ENCODE results near the gene BTN3A1. TPM values are rescaled to one million over a fixed set of nuclear protein-coding genes. Genes with fewer than 3 reads are reported as not detected.
"Not testable (repeated sequence)": the region's sequence is repeated elsewhere in the genome, so short reads cannot be mapped to it uniquely, and the experiment has no call there.

BTN3A1 gene
- total RNA-seq, 2 experiments from 2014 or later = 19.0 to 20.7 TPM

DNA sequence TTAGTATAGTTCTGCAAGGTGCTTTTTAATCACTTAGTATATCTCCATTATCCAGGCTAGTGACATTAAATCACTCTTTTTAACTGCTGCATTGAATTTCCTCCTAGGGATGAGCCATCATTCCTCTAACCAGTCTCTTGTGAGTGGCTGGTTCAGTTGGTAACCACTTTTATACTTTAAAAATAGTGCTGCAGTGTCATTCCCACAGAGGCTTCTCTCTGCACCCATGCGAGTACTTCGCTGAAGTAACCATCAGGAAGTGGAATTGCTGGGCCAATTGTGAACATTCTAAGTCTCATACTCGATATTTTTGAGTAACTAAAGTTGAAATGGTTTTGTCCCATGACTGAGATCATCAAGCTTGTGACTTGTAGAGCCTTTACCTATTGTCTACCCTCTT lies 35.0 kb upstream of the BTN3A1 start:
- DNase-seq = no peak
- Mint-ChIP-seq H3K4me1 (peaks cover 43% of the 10 kb centered on the region), H3K4me3 (peak overlapping the region; percentile 42), H3K36me3 (peaks cover 20% of the 10 kb centered on the region), H3K9me3 (no peaks in the 10 kb centered on the region), H3K27ac (peak overlapping the region; percentile 12), H3K27me3 (no peaks in the 10 kb centered on the region)

DNA sequence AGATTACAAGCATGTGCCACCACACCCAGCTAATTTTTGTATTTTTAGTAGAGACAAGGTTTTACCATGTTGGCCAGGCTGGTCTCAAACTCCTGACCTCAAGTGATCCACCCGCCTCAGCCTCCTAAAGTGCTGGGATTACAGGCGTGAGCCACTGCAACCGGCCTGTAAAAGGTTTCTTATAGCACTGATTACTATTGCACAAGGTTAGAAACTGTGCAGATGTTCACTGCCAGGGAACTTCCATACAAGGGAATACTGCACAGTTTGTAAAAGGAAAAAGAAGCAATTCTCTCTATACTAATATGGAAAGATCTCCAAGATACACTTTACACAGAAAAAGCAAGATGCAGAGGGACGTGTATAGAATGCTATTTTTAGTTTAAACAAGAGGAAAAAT lies 30.3 kb upstream of the BTN3A1 start:
- DNase-seq, H3K9me3 Mint-ChIP-seq, H3K27me3 Mint-ChIP-seq, H3K4me3 Mint-ChIP-seq: not testable (repeated sequence)
- Mint-ChIP-seq H3K4me1 (peaks cover 37% of the 10 kb centered on the region), H3K36me3 (peaks cover 39% of the 10 kb centered on the region), H3K27ac (peak overlapping the region; percentile 29)

DNA sequence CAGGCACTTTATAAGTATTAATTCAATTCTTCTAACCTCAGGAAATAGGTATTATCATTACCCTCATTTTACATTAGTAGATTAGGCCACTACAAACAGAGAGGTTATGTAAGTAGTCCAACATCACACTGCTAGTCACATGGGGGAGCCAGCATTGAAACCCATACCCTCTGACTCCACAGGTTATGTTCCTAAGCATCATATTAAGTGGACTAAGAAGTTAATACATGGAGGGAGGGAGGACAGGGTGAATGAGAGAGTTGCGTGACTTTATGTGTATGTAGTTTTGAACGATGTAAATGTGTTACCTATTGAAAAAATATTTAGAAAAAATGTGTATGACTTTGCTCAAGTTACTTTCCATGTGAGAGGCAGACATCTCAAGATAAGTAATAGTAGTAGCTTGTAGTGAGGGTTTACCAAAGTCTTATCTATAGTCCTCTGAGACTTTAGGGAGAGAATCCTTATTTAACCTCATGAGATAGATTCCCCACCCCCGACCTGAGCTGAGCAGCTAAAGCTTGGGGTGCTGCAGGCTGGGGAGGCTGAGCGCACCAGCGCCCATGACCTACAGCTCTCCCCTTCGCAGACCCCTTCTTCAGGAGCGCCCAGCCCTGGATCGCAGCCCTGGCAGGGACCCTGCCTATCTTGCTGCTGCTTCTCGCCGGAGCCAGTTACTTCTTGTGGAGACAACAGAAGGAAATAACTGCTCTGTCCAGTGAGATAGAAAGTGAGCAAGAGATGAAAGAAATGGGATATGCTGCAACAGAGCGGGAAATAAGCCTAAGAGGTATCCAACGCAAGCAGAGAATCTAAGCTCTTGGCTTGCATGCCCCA lies 29.5 kb upstream of the BTN3A1 start:
- no peak for DNase-seq
- Mint-ChIP-seq H3K36me3 (peaks cover 36% of the 10 kb centered on the region), H3K9me3 (no peaks in the 10 kb centered on the region), H3K4me1 (peaks cover 30% of the 10 kb centered on the region), H3K27ac (no peak overlapping the region), H3K4me3 (no peak overlapping the region), H3K27me3 (no peaks in the 10 kb centered on the region)

DNA sequence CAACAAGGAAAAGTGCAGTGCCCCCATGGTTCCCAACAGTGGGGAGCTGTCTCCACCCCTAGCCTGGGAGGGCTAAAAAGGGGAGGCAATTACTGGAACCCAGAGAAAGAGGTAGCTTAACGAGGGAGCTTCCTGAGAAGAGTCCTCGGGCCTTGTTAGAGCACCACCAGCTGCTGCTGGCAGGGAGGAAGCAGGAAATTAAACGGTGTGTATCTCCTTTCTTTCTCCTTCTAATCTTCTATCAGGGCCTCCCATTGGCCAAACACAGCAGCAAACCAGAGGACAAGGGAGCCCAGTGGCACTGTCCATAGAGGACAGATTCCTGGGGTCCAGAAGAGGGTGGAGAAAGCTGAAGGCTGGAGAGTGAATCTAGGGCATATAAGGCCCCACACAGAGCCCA lies 26.8 kb upstream of the BTN3A1 start:
- H3K4me3 Mint-ChIP-seq = no peak overlapping the region
- no peaks in the 10 kb centered on the region for H3K27me3 Mint-ChIP-seq
- H3K27ac Mint-ChIP-seq = peak overlapping the region; percentile 59
- H3K36me3 Mint-ChIP-seq = peaks cover 22% of the 10 kb centered on the region
- no peak for DNase-seq
- no peaks in the 10 kb centered on the region for H3K9me3 Mint-ChIP-seq
- H3K4me1 Mint-ChIP-seq = peaks cover 17% of the 10 kb centered on the region

DNA sequence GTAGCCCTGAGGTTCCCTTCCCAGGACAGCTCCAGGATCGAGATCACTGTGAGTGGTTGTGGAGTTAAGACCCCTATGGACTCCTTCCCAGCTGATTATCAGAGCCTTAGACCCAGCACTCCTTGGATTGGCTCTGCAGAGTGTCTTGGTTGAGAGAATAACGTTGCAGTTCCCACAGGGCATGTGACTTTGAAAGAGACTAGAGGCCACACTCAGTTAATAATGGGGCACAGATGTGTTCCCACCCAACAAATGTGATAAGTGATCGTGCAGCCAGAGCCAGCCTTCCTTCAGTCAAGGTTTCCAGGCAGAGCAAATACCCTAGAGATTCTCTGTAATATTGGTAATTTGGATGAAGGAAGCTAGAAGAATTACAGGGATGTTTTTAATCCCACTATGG lies 24.4 kb upstream of the BTN3A1 start:
- no peak overlapping the region for H3K4me3 Mint-ChIP-seq
- no peak overlapping the region for H3K27ac Mint-ChIP-seq
- H3K4me1 Mint-ChIP-seq = peaks cover 10% of the 10 kb centered on the region
- H3K27me3 Mint-ChIP-seq = no peaks in the 10 kb centered on the region
- H3K36me3 Mint-ChIP-seq = peaks cover 19% of the 10 kb centered on the region
- no peak for DNase-seq
- H3K9me3 Mint-ChIP-seq = no peaks in the 10 kb centered on the region

DNA sequence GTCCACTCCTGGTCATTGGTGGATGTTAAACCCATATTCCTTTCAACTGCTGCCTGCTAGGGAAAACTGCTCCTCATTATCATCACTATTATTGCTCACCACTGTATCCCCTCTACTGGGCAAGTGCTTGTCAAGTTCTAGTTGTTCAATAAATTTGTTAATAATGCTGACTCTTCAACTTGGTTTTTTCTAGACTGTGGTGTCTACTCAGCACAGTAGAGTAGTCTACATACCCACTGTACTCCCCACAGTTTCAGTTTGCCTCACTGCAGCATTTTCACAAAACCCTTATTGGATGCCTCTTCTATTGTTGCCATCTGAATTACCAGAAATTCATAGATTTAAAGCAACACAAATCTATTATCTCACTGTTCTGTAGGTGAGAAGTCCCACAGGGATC lies 23.9 kb upstream of the BTN3A1 start:
- not testable (repeated sequence) for H3K27me3 Mint-ChIP-seq, H3K9me3 Mint-ChIP-seq, DNase-seq, H3K4me1 Mint-ChIP-seq, H3K27ac Mint-ChIP-seq, H3K4me3 Mint-ChIP-seq
- peaks cover 21% of the 10 kb centered on the region for H3K36me3 Mint-ChIP-seq

DNA sequence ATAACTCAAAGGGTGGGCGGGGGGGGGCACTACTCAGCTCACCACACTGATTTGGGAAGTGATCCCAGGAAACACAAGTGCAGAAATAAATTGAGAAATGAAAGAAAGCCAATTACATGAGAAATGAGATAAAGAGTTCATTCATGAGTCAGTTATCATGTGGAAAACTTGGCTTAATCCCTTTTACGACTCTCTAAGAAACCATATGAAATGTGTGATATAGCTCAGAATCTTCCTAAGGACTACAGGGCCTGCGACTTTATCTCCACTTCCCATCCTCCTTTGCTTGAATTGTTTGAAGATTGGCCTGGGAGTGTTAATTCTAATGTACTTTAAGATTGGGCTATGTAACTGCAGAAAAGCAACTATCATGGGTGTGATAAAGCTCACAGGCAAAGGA lies 22.8 kb upstream of the BTN3A1 start:
- H3K9me3 Mint-ChIP-seq = no peaks in the 10 kb centered on the region
- H3K4me1 Mint-ChIP-seq = peaks cover 13% of the 10 kb centered on the region
- DNase-seq = no peak
- no peaks in the 10 kb centered on the region for H3K27me3 Mint-ChIP-seq
- no peak overlapping the region for H3K27ac Mint-ChIP-seq
- H3K36me3 Mint-ChIP-seq = peaks cover 10% of the 10 kb centered on the region
- H3K4me3 Mint-ChIP-seq = no peak overlapping the region

DNA sequence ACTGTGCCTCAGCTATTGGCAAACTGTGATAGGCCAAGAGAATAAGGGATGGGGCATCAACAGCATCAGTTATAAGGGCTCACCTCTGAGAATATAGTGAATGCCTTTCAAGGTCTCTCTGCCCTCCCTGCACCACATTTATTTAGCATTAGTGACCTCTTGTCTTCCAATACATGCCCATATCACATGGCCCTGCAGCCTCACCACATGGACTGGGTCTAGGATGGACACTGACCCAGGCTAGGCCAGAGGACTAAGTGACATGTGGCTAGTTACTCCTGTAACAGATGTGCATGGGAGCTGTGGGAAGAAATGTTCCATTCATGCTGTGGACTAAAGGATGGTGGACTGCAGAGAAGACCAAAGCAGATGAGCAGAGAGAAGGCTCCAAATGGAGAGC lies 22.3 kb upstream of the BTN3A1 start:
- Mint-ChIP-seq H3K4me1 (peaks cover 14% of the 10 kb centered on the region), H3K9me3 (no peaks in the 10 kb centered on the region), H3K27me3 (no peaks in the 10 kb centered on the region), H3K27ac (no peak overlapping the region), H3K36me3 (peaks cover 8% of the 10 kb centered on the region), H3K4me3 (no peak overlapping the region)
- no peak for DNase-seq

DNA sequence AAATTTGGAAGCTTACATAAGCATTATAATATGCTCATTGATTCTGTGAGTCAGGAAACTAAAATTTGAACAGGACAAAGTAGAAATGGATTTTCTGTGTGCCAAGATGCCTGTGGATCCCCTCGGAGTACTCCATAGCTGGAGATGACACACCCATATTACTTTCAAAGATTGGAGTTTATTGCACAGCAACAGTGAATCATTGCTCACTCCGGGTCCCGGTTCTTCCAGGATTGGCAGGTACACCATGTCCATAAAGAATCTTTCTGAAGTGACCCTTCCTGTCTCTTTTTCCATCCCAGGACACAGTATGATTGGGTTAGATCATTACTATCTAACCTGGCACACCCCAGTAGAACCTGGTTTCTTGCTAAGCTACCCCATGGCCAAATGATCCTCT lies 21.8 kb upstream of the BTN3A1 start:
- Mint-ChIP-seq H3K9me3 (no peaks in the 10 kb centered on the region), H3K36me3 (peaks cover 10% of the 10 kb centered on the region), H3K4me1 (peaks cover 17% of the 10 kb centered on the region), H3K27me3 (no peaks in the 10 kb centered on the region), H3K27ac (no peak overlapping the region), H3K4me3 (no peak overlapping the region)
- no peak for DNase-seq

DNA sequence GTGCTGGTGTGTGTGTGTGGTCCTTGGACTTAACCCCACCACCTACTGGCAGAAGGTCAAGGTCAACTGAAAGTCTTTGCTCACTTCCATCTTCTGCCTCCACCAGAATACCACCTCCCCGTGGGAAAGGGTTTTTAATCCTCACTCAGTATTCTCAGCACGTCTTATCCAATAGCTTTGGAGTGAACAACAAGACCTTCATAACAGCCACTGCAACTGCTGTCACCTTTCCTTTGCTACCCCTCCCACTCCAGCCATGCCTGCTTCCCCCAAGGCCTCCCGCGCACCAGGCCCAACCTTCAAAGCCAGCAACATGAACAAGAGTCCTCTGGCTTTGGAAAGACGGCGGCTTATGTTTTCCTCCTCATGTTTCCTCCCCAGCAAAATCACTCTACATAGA lies 20.0 kb upstream of the BTN3A1 start:
- peak overlapping the region; percentile 40 for H3K27ac Mint-ChIP-seq
- no peaks in the 10 kb centered on the region for H3K9me3 Mint-ChIP-seq
- H3K36me3 Mint-ChIP-seq = peaks cover 8% of the 10 kb centered on the region
- H3K27me3 Mint-ChIP-seq = no peaks in the 10 kb centered on the region
- H3K4me3 Mint-ChIP-seq = peak overlapping the region; percentile 92
- H3K4me1 Mint-ChIP-seq = peaks cover 26% of the 10 kb centered on the region
- no peak for DNase-seq

DNA sequence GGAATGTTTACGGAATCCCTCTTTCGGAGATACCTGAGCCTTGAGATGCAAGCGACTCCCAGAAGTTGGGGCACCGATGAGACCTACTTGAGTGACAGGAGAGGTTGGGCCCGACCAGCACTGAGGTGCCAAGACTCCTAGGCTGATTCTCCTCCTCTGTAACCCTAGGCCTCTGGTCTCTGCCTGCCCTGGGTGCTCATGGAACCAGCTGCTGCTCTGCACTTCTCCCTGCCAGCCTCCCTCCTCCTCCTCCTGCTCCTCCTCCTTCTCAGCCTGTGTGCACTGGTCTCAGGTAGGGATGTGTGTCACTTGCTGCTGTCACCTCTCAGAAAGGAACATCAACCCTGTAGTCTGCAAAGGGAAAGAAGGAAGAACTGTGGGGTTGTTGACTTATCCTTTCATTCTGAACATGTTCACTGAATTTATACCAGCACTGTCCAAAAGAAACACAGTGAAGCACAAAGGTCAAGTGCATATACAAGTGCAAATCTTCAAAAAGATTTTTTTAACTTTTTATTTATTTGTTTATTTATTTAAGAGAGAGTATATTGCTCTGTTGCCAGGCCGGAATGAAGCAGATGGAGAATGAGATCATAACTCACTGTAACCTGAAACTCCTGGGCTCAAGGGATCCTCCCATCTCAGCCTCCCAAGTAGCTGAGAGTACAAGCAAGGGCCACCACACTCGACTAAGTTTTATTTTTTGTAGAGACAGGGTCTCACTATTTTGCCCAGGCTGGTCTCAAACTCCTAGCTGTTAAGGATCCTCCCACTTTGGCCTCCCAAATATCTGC lies 18.3 kb upstream of the BTN3A1 start:
- H3K4me3 Mint-ChIP-seq = peak overlapping the region; percentile 92
- H3K4me1 Mint-ChIP-seq = peaks cover 26% of the 10 kb centered on the region
- DNase-seq = no peak
- H3K27me3 Mint-ChIP-seq = no peaks in the 10 kb centered on the region
- peak overlapping the region; percentile 91 for H3K27ac Mint-ChIP-seq
- H3K9me3 Mint-ChIP-seq = no peaks in the 10 kb centered on the region
- H3K36me3 Mint-ChIP-seq = peaks cover 8% of the 10 kb centered on the region

DNA sequence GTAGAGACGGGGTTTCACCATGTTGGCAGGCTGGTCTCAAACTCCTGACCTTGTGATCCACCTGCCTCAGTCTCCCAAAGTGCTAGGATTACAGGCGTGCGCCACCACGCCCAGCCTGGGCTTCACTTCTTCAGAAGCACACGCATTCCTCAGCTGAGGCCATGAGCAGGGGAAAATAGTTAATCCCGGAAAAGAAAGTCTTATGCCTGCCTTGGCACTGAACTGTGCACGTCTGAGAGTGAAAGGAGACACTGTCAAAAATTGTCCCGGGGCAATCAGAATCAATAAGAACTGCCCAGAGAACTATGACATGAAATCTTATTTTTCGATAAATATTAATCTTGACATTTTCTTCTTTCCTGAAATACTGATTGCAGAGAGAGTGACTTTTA lies 16.3 kb upstream of the BTN3A1 start:
- Mint-ChIP-seq H3K36me3 (peaks cover 12% of the 10 kb centered on the region), H3K4me3 (no peak overlapping the region), H3K27ac (no peak overlapping the region), H3K9me3 (no peaks in the 10 kb centered on the region), H3K27me3 (no peaks in the 10 kb centered on the region), H3K4me1 (peaks cover 33% of the 10 kb centered on the region)
- DNase-seq = no peak

DNA sequence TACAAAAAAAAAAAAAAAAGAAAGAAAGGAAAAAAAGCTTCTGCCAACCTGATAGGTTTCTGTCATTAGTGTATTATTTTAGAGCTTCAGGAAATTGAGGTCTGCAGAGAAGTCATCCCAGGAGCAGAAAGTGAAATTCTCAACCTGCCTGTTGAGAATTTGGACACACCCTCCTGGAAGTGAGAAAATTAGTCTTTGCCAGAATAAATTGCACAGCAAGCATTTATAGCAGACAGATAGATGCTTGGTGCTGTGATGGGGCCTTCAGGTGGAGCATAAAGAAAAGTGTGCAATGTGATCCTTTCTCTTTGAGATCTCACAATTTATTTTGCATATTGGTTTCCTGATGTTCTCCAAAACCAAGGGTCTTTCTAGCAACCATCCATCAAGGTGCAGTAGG lies 14.5 kb upstream of the BTN3A1 start:
- H3K9me3 Mint-ChIP-seq = no peaks in the 10 kb centered on the region
- DNase-seq = no peak
- no peak overlapping the region for H3K27ac Mint-ChIP-seq
- peaks cover 30% of the 10 kb centered on the region for H3K4me1 Mint-ChIP-seq
- H3K27me3 Mint-ChIP-seq = no peaks in the 10 kb centered on the region
- H3K4me3 Mint-ChIP-seq = no peak overlapping the region
- H3K36me3 Mint-ChIP-seq = peaks cover 15% of the 10 kb centered on the region

DNA sequence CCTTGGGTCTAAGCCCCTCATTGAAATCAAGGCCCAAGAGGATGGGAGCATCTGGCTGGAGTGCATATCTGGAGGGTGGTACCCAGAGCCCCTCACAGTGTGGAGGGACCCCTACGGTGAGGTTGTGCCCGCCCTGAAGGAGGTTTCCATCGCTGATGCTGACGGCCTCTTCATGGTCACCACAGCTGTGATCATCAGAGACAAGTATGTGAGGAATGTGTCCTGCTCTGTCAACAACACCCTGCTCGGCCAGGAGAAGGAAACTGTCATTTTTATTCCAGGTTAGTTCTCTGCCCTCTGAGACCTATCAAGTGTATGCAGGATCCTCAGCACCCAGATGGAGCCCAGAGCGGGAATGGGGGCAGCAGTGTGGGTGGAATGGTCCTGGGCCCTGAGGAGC lies 14.1 kb upstream of the BTN3A1 start:
- peaks cover 30% of the 10 kb centered on the region for H3K4me1 Mint-ChIP-seq
- H3K27me3 Mint-ChIP-seq = no peaks in the 10 kb centered on the region
- H3K27ac Mint-ChIP-seq = no peak overlapping the region
- DNase-seq = no peak
- peaks cover 17% of the 10 kb centered on the region for H3K36me3 Mint-ChIP-seq
- H3K9me3 Mint-ChIP-seq = no peaks in the 10 kb centered on the region
- no peak overlapping the region for H3K4me3 Mint-ChIP-seq

DNA sequence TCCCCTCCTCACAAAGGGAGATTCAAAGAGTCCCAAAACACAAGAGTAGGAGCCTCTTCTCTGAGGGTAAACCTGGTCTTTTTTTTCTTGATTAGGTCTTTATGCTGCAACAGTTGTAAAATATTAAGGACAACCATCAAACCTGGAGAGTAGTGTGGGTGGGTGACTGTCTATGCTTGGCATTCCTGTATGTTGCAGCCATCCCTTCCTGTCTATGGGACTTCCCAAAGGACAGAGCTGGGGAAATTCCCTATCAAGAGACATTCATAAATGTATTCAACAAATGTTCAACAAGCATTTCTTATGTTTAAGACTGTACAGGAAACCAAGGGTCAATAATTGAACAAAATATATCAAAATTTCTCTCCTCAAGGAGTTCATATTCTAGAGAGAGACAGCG lies 13.6 kb upstream of the BTN3A1 start:
- no peak for DNase-seq
- H3K27ac Mint-ChIP-seq = no peak overlapping the region
- peaks cover 32% of the 10 kb centered on the region for H3K4me1 Mint-ChIP-seq
- H3K36me3 Mint-ChIP-seq = peaks cover 18% of the 10 kb centered on the region
- H3K4me3 Mint-ChIP-seq = no peak overlapping the region
- H3K9me3 Mint-ChIP-seq = no peaks in the 10 kb centered on the region
- H3K27me3 Mint-ChIP-seq = no peaks in the 10 kb centered on the region

Measured in activated naive CD8-positive, alpha-beta T cell treated with anti-CD3 and anti-CD28 coated beads for 36 hours (primary cell).